SJSA1 (cell line): ENCODE data around the gene CUBN. TPM values are rescaled to one million over a fixed set of nuclear protein-coding genes. Genes with fewer than 3 reads are reported as not detected.
A peak's percentile ranks its signal among the peaks of the same experiment; 100 is the strongest.

Experiments used
- DNase-seq, 2 experiments: peaks; one replicate each; pipeline ENCODE4 v3.0.0-alpha.2; 2015 to 2020; ENCODE audit warnings: low spot score in 2 of 2, low read depth in 1 of 2
- H3K27ac ChIP-seq: fragments of 250-450 bp; sonication (Bioruptor Pico); 2 replicates; pipeline ENCODE4 v1.5.1; 2020; ENCODE audit warnings: mild to moderate bottlenecking, moderate library complexity
- H3K27me3 ChIP-seq: fragments of 250-450 bp; sonication (Bioruptor Pico); replicated peaks from 2 replicates; pipeline ENCODE4 v1.5.1; 2020; ENCODE audit warnings: mild to moderate bottlenecking, moderate library complexity
- H3K36me3 ChIP-seq: fragments of 250-450 bp; sonication (Bioruptor Pico); 2 replicates; pipeline ENCODE4 v1.5.1; 2020; ENCODE audit warnings: mild to moderate bottlenecking
- H3K4me1 ChIP-seq: fragments of 250-450 bp; sonication (Bioruptor Pico); replicated peaks from 2 replicates; pipeline ENCODE4 v1.6.1; 2021; ENCODE audit warnings: mild to moderate bottlenecking
- H3K4me3 ChIP-seq: fragments of 250-450 bp; sonication (Bioruptor Pico); 2 replicates; pipeline ENCODE4 v1.5.1; 2020; ENCODE audit warnings: mild to moderate bottlenecking
- H3K9me3 ChIP-seq: fragments of 250-450 bp; sonication (Bioruptor Pico); replicated peaks from 2 replicates; pipeline ENCODE4 v1.5.1; 2020; ENCODE audit warnings: mild to moderate bottlenecking
- total RNA-seq: library from RNA; depleted of rRNA; stranded (reverse); fragments of >200 nt; shearing (Covaris generic); gene quantifications from 2 replicates; pipeline ENCODE4 v1.2.3, GENCODE V29; 2014

Gene CUBN
- total RNA-seq, 1 experiment from 2014 or later: 0.74 TPM

DNA sequence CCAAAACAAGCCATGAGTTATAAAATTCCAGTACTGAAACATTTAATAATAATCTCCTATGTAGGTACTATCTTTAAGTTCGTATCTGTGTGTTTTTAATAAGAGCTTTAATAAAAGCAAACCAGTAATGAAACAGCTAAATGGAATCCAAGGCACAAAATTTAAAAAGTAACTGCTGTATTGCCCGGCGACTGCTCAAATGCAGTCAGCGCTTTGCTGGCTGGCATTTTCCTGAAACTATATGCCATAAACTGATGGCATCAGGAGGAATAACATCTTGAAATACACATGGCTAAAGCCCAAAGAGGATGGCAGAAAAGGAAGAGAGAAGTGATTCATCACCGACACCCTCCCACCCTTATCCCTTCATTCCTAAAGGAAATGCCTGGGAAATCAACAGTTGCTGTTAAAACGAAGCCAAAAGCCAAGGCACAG lies 133.1 kb downstream of the CUBN start:
- Histone ChIP-seq H3K9me3 (no peaks in the 10 kb centered on the region), H3K36me3 (no peaks in the 10 kb centered on the region), H3K27me3 (no peaks in the 10 kb centered on the region), H3K4me1 (peaks cover 17% of the 10 kb centered on the region), H3K27ac (peak overlapping the region; percentile 41), H3K4me3 (no peak overlapping the region)
- no peak for DNase-seq

GRCh38 chr10:16995867-16996529 lies 133.6 kb downstream of the CUBN start:
- DNase-seq: no peak
- Histone ChIP-seq H3K27me3 (no peaks in the 10 kb centered on the region), H3K4me1 (peaks cover 17% of the 10 kb centered on the region), H3K27ac (peak overlapping the region; percentile 41), H3K36me3 (no peaks in the 10 kb centered on the region), H3K9me3 (no peaks in the 10 kb centered on the region), H3K4me3 (no peak overlapping the region)

GRCh38 chr10:16993186-16993585 lies 136.4 kb downstream of the CUBN start:
- no peak overlapping the region for H3K27ac ChIP-seq

GRCh38 chr10:16992611-16993119 lies 136.9 kb downstream of the CUBN start:
- no peaks in the 10 kb centered on the region for H3K36me3 ChIP-seq
- no peaks in the 10 kb centered on the region for H3K27me3 ChIP-seq
- H3K4me1 ChIP-seq: peaks cover 36% of the 10 kb centered on the region
- no peaks in the 10 kb centered on the region for H3K9me3 ChIP-seq
- no peak overlapping the region for H3K27ac ChIP-seq
- H3K4me3 ChIP-seq: no peak overlapping the region
- DNase-seq: no peak

More at GRCh38 chr10:16993186-16993585, 136.4 kb downstream of the CUBN start:
- Histone ChIP-seq H3K27me3 (no peaks in the 10 kb centered on the region), H3K9me3 (no peaks in the 10 kb centered on the region), H3K36me3 (no peaks in the 10 kb centered on the region), H3K4me3 (no peak overlapping the region), H3K4me1 (peaks cover 31% of the 10 kb centered on the region)
- no peak for DNase-seq

DNA sequence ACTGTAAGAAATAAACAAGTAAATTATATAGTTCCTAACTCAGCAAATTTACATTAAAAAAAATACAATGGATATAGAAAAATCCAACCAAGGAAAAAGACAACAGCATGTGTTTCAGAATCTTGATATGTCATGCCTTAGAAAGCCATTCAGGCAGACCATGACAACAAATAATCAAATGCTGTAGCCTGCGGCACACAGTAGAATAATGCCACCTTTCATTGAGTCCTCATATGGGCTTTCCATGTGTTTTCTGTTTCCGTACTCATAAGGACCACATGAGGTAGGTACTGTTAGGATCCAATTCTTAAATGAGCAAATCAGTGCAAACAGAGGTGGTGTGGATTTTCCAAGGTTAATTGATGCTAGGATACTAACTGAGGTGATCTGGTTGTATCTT lies 138.6 kb downstream of the CUBN start:
- H3K4me3 ChIP-seq: no peak overlapping the region
- no peak overlapping the region for H3K27ac ChIP-seq
- no peaks in the 10 kb centered on the region for H3K36me3 ChIP-seq
- peaks cover 42% of the 10 kb centered on the region for H3K4me1 ChIP-seq
- no peaks in the 10 kb centered on the region for H3K27me3 ChIP-seq
- no peaks in the 10 kb centered on the region for H3K9me3 ChIP-seq
- no peak for DNase-seq

DNA sequence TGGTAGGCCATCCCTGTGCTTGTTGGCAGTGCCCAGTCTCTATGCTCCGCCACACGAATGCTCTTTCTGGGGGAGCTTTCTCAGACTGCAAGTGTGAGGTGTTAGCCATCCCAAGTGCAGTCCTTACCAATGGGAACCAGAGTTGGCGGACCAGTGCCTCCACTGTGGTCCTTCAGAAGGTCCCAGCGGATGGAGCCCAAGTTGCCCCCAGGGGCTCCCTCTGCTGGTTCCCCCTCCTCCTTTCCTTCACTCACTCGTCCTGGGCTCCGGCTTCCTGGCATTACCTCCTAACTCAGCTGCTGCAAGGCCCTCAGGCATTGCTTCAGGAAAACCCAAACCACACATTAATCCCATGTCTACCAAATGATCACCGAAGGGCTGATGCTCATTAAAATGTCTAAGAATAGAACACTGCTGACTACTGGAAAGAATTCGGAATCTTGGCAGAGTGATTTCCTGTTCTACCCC lies 139.8 kb downstream of the CUBN start:
- no peaks in the 10 kb centered on the region for H3K27me3 ChIP-seq
- DNase-seq: no peak
- H3K4me3 ChIP-seq: no peak overlapping the region
- H3K4me1 ChIP-seq: peaks cover 51% of the 10 kb centered on the region
- no peaks in the 10 kb centered on the region for H3K9me3 ChIP-seq
- no peaks in the 10 kb centered on the region for H3K36me3 ChIP-seq
- H3K27ac ChIP-seq: no peak overlapping the region; the same call in 1 of the 2 replicates

GRCh38 chr10:16988900-16989299 lies 140.7 kb downstream of the CUBN start:
- H3K27ac ChIP-seq: peak overlapping the region; percentile 98
- DNase-seq: no peak
- no peaks in the 10 kb centered on the region for H3K36me3 ChIP-seq
- no peak overlapping the region for H3K4me3 ChIP-seq
- H3K4me1 ChIP-seq: peaks cover 52% of the 10 kb centered on the region
- no peaks in the 10 kb centered on the region for H3K9me3 ChIP-seq
- no peaks in the 10 kb centered on the region for H3K27me3 ChIP-seq

GRCh38 chr10:16987976-16988610 lies 141.5 kb downstream of the CUBN start:
- no peaks in the 10 kb centered on the region for H3K27me3 ChIP-seq
- no peaks in the 10 kb centered on the region for H3K9me3 ChIP-seq
- peak overlapping the region; percentile 98 for H3K27ac ChIP-seq
- DNase-seq: no peak
- no peak overlapping the region for H3K4me3 ChIP-seq
- H3K4me1 ChIP-seq: peaks cover 52% of the 10 kb centered on the region
- no peaks in the 10 kb centered on the region for H3K36me3 ChIP-seq

DNA sequence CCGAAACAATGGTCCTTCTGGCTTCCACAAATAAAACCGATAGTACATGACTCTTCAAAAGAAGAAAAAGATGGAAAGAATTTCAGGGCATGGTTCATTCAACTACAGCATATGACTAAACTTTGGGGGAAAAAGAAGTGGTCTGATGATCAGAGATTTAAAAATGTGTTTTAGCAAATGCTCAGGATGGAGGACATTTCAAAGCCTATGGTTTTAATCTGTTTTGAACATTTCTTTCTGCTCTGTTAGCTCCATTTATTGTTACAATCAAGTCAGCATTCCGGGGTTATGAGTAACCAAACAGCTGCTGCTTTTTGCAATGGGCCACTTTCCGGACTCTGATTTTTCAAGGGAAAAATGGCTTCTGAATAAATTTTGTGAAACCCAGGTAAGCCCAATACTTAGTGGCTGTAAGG lies 142.4 kb downstream of the CUBN start:
- peak overlapping the region; percentile 98 for H3K27ac ChIP-seq
- H3K4me1 ChIP-seq: peaks cover 52% of the 10 kb centered on the region
- no peak overlapping the region for H3K4me3 ChIP-seq
- no peaks in the 10 kb centered on the region for H3K9me3 ChIP-seq
- H3K27me3 ChIP-seq: no peaks in the 10 kb centered on the region
- no peaks in the 10 kb centered on the region for H3K36me3 ChIP-seq
- peak; percentile 67 to 89 for DNase-seq

DNA sequence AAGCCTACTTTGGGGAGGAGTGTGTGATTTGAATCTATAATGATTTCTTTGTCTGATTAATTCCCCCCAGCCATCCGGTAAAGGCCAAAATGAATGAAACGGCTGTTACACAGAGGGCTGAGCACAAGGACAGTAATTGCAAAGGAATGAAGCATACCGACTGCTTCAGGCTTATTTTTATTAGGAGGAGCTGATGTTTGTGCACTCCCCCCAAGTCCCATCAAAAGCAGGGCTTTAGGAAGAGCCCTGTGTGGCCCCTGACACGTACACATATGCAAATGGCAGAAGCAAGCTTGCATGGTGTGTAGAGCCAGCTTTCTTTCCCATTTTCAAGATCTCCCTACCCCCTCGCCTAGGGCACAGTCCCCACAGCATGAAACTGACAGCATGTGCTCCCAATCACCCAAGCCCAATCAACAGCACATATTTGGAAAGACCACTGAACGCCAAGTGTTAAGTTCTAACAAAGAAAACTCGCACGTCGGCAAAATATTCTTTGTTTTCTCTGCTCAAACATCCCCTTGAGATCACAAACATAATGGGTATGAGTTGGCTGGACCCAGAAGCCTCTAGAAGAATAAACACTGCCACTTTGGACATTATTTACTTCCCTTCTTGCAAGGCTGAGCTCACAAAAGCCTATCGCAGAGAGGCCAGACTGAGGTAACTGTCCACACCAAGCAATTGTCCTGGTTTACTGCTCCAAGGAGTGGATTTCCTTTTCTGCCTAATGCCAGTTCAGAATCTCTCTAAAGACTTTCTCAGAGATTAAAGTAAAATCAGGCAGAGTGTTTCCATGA lies 143.0 kb downstream of the CUBN start:
- no peaks in the 10 kb centered on the region for H3K9me3 ChIP-seq
- no peaks in the 10 kb centered on the region for H3K27me3 ChIP-seq
- H3K27ac ChIP-seq: peak overlapping the region; percentile 98
- peak; percentile 82 to 94 for DNase-seq
- no peaks in the 10 kb centered on the region for H3K36me3 ChIP-seq
- peaks cover 52% of the 10 kb centered on the region for H3K4me1 ChIP-seq
- H3K4me3 ChIP-seq: no peak overlapping the region

DNA sequence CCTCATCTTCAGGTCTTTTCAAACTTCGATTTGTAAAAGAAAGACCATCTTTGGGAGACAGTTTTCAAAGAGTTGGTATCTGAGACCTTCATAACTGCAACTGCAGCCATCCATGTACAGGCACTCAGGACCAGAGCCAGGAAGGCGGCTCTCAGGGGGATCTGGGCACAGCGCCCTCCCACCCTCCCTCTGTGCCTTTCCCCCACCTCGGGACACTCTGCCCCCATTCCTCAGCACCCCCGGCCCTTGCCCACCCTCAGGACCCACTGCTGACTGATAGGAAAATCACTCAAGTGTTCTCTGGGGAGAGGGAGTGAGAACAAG lies 143.6 kb downstream of the CUBN start:
- Histone ChIP-seq H3K27me3 (no peaks in the 10 kb centered on the region), H3K36me3 (no peaks in the 10 kb centered on the region)

GRCh38 chr10:16984242-16984641 lies 145.4 kb downstream of the CUBN start:
- no peak for DNase-seq
- Histone ChIP-seq H3K4me3 (no peak overlapping the region), H3K36me3 (no peaks in the 10 kb centered on the region), H3K4me1 (peaks cover 43% of the 10 kb centered on the region), H3K27ac (no peak overlapping the region), H3K27me3 (no peaks in the 10 kb centered on the region), H3K9me3 (no peaks in the 10 kb centered on the region)

More for the DNA sequence above, 143.6 kb downstream of the CUBN start:
- DNase-seq: no peak
- Histone ChIP-seq H3K4me3 (no peak overlapping the region), H3K27ac (peak overlapping the region; percentile 98), H3K9me3 (no peaks in the 10 kb centered on the region), H3K4me1 (peaks cover 52% of the 10 kb centered on the region)

DNA sequence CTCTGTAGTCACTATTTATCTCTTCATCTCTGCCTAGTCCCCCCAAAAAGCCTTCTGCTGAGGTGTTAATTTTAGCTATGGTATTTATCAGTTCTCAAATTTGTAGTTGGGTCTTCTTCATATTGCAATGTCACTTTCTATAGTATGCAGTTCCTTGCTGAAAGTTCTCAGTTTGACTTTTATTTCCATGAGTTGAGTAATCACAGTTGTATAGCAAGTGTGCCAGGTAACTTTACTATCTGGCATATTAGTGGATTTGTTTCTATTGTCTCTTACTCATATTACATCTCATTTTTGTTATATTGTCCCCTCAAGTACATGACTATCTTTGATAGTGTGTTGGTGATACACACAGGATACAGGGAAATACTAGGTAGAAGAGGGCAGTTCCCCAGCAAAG lies 152.8 kb downstream of the CUBN start:
- no peak for DNase-seq
- H3K36me3 ChIP-seq: no peaks in the 10 kb centered on the region
- H3K9me3 ChIP-seq: no peaks in the 10 kb centered on the region
- no peak overlapping the region for H3K27ac ChIP-seq
- no peaks in the 10 kb centered on the region for H3K27me3 ChIP-seq
- H3K4me1 ChIP-seq: no peaks in the 10 kb centered on the region
- no peak overlapping the region for H3K4me3 ChIP-seq

DNA sequence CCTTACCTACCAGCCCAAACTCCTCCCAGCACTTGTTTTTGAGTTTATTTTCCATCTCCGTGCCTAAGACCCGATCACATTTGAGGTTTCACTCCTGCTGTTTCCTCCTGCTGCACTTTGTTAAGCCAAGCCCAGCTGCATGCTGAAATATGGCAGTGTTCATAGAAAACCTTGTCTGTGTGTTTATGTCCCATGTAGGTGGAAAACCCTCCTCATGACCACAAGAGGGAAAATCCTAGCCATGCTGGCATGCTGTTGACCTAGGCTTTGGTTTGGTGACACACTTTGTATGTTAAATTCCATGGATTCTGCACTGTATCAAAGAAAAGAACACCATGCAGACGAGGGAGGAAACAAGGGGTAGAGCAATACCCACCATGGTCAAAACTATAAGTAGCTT lies 154.4 kb downstream of the CUBN start:
- Histone ChIP-seq H3K9me3 (no peaks in the 10 kb centered on the region), H3K27ac (no peak overlapping the region), H3K4me1 (no peaks in the 10 kb centered on the region), H3K4me3 (no peak overlapping the region), H3K27me3 (no peaks in the 10 kb centered on the region), H3K36me3 (no peaks in the 10 kb centered on the region)
- no peak for DNase-seq
